Duodenal mucosa (tissue), 2 donors: ENCODE data around the gene ABCC4.

Source experiments
- H3K27ac ChIP-seq: one replicate; pipeline ENCODE4 v1.7.0; 2013; ENCODE audit warnings: low read depth, low read length
- H3K27me3 ChIP-seq, 2 donors: one replicate each; pipeline ENCODE4 v1.7.0; 2013; ENCODE audit warnings: low read length in 2 of 2, control low read depth in 1 of 2; ENCODE audit not compliant: insufficient read depth in 2 of 2, control insufficient read depth in 1 of 2
- H3K36me3 ChIP-seq, 2 donors: one replicate each; pipeline ENCODE4 v1.7.0; 2013; ENCODE audit warnings: low read length in 2 of 2, control low read depth in 1 of 2; ENCODE audit not compliant: insufficient read depth in 2 of 2, control insufficient read depth in 1 of 2
- H3K4me1 ChIP-seq, 2 donors: one replicate each; pipeline ENCODE4 v1.7.0; 2013; ENCODE audit warnings: low read length in 2 of 2, control low read depth in 1 of 2; ENCODE audit not compliant: insufficient read depth in 2 of 2, control insufficient read depth in 1 of 2
- H3K4me3 ChIP-seq, 2 donors: one replicate each; pipeline ENCODE4 v1.7.0; 2013; ENCODE audit warnings: low read length in 2 of 2, low read depth in 1 of 2
- H3K9ac ChIP-seq, 2 donors: one replicate each; pipeline ENCODE4 v1.7.0; 2013; ENCODE audit warnings: low read length in 2 of 2, low read depth in 1 of 2
- H3K9me3 ChIP-seq, 2 donors: one replicate each; pipeline ENCODE4 v1.7.0; 2013; ENCODE audit warnings: low read length in 2 of 2, control low read depth in 1 of 2; ENCODE audit not compliant: control insufficient read depth in 1 of 2

The ABCC4 gene

GRCh38 chr13:95025116-95025515 lies 276.1 kb downstream of the ABCC4 start:
- Histone ChIP-seq H3K27ac (no peak overlapping the region), H3K27me3 (no peaks in the 10 kb centered on the region), H3K4me3 (no peak overlapping the region), H3K9me3 (no peaks in the 10 kb centered on the region), H3K36me3 (no peaks in the 10 kb centered on the region), H3K9ac (no peak overlapping the region), H3K4me1 (no peaks in the 10 kb centered on the region)

DNA sequence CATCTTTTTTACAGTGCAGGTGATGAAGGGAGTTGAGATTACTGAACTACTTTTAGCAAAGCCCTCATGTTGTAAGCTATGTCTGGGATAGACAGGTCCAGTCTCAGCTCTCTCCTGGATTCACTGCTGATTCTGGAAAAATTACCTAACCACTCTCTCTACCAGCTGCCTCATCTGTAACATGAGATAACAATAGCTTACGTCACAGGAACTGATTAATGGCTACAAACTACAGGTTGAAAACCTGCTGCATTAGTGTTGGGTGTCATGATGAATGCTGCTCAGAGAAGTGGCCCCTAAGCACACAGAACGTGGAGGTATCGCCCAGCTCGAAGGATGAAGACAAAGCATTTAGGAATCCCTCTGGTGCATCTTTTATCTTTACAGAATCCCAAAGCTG lies 277.8 kb downstream of the ABCC4 start:
- Histone ChIP-seq H3K9ac (no peak overlapping the region), H3K27me3 (no peaks in the 10 kb centered on the region), H3K4me1 (no peaks in the 10 kb centered on the region), H3K4me3 (no peak overlapping the region), H3K36me3 (no peaks in the 10 kb centered on the region), H3K9me3 (no peaks in the 10 kb centered on the region), H3K27ac (no peak overlapping the region)

DNA sequence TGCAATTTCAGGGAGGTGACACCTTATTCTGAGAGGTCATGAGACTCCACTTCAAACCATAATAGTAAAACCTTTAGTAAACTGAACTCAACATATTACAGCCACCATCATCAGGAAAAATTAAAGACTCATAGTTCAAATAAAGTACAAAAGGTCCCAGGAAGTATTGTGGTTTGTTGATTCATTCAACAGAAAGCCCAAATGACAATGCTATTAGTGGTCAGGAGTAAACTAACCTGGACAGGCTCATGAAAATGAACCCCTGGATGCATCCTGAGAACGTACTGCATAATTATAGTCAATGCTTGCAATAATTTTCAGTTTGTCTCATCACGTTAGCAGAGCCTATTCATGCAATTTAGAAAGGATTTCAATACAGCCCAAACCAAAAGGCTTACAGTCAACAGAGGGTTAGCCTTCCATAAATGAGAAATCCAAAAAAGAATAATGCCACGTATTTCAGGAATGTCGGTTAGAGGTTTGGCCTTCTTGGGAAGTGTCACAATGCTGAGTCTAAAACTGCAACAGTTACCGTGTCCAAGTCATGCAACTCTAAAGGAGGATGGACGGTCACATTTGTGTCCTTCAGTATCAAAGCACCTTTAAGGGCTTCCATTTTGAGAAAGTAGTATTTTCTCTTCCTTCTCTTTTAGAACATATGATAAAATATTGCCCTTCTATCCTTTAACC lies 280.8 kb downstream of the ABCC4 start:
- Histone ChIP-seq H3K9me3 (no peaks in the 10 kb centered on the region), H3K27ac (no peak overlapping the region), H3K27me3 (no peaks in the 10 kb centered on the region), H3K4me1 (no peaks in the 10 kb centered on the region), H3K36me3 (no peaks in the 10 kb centered on the region), H3K4me3 (no peak overlapping the region), H3K9ac (no peak overlapping the region)

DNA sequence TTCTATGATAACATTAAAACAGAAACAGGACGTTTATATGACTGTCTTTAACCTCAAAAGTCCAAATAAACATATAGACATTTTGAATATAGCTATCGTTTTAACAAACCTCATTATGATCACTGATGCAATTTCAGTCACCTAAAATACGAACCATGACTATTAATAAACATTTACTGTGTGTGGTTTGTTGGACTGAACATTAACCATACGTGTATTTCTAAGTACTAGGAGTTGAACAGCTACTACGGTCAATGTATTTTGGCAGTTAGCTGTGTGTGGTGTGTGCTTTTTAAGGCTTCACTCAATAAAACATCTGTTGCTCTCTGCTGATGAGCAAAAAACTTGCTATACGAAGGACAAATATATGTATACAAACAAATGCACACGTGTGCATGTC lies 281.4 kb downstream of the ABCC4 start:
- H3K36me3 ChIP-seq, result no peaks in the 10 kb centered on the region
- H3K4me1 ChIP-seq, result no peaks in the 10 kb centered on the region
- H3K9me3 ChIP-seq, result no peaks in the 10 kb centered on the region
- no peak overlapping the region for H3K4me3 ChIP-seq
- no peak overlapping the region for H3K9ac ChIP-seq
- H3K27me3 ChIP-seq, result no peaks in the 10 kb centered on the region
- H3K27ac ChIP-seq, result no peak overlapping the region

GRCh38 chr13:95007322-95007721 lies 293.9 kb downstream of the ABCC4 start:
- Histone ChIP-seq H3K9ac (no peak overlapping the region), H3K4me3 (no peak overlapping the region), H3K27ac (no peak overlapping the region), H3K36me3 (no peaks in the 10 kb centered on the region), H3K9me3 (no peaks in the 10 kb centered on the region), H3K4me1 (peaks cover 0 to 5% of the 10 kb centered on the region in 2 donors), H3K27me3 (peaks cover 1 to 7% of the 10 kb centered on the region in 2 donors)

DNA sequence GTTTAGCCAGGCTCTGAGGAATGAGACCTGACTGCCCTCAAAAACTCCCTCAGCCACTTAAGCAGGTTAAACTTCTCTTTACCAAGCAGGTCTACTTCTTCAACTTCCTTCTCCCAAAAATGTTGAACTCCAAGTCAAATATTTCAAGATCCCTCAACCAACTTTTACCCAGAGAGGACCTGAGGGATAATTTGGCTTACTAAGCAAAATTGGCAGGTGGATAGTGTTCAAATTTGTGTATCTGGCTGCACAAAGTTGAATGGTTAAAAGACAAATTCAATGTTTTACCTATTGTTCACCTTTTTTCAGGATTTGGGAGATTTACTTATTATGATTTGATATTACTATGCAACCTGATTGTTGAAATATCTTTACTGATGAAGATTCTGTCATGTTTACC lies 296.0 kb downstream of the ABCC4 start:
- Histone ChIP-seq H3K36me3 (no peaks in the 10 kb centered on the region), H3K4me1 (peaks cover 0 to 5% of the 10 kb centered on the region in 2 donors), H3K9ac (no peak overlapping the region), H3K9me3 (no peaks in the 10 kb centered on the region), H3K27ac (no peak overlapping the region), H3K27me3 (peaks cover 12 to 15% of the 10 kb centered on the region in 2 donors), H3K4me3 (no peak overlapping the region)

DNA sequence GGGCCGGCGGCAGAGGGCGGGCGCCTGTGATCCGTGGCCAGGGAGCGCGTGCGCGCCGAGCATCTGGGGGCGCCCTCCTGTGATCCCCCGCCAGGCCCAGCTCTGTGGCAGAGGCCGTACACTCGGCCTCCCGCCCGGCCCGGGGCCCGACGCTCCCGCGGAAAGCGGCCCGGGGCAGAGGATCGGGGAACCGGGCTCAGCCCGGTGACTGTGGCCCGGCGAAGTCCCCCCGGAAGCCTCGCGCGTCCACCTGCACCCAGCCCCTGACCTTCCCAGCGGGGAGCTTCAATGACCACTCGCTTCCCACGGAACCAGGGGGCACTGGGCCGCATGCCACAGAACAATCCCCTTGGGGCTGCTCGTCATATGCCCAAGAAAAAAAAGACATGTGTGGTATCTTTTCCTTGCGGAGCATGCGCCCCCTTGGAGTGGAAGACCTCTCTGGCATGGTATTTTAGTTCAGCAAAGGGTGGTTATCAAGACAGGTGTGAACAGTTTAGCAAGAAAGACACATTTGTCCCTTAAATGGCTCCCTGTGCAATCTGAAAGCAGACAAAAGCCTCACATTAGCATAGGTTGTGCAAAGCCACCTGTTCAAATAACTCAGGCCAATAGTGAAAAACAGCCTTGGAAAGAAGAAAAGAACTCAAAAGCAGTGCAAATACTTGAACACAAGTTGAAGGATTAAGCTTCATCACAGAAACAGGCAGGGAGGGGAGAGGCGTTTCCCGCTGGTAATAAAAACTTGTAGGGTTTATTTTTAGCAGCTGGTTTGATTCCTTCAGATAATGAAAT lies 298.0 kb downstream of the ABCC4 start:
- no peaks in the 10 kb centered on the region for H3K9me3 ChIP-seq
- H3K4me3 ChIP-seq, result no peak overlapping the region
- H3K27me3 ChIP-seq, result peaks cover 12 to 15% of the 10 kb centered on the region in 2 donors
- H3K4me1 ChIP-seq, result peaks cover 0 to 5% of the 10 kb centered on the region in 2 donors
- H3K9ac ChIP-seq, result no peak overlapping the region
- H3K27ac ChIP-seq, result no peak overlapping the region
- H3K36me3 ChIP-seq, result no peaks in the 10 kb centered on the region

GRCh38 chr13:95002126-95002525 lies 299.1 kb downstream of the ABCC4 start:
- H3K36me3 ChIP-seq, result no peaks in the 10 kb centered on the region
- H3K9me3 ChIP-seq, result no peaks in the 10 kb centered on the region
- H3K4me1 ChIP-seq, result peaks cover 0 to 5% of the 10 kb centered on the region in 2 donors
- H3K27ac ChIP-seq, result no peak overlapping the region
- no peak overlapping the region for H3K4me3 ChIP-seq
- H3K9ac ChIP-seq, result no peak overlapping the region
- H3K27me3 ChIP-seq, result peaks cover 12 to 15% of the 10 kb centered on the region in 2 donors

DNA sequence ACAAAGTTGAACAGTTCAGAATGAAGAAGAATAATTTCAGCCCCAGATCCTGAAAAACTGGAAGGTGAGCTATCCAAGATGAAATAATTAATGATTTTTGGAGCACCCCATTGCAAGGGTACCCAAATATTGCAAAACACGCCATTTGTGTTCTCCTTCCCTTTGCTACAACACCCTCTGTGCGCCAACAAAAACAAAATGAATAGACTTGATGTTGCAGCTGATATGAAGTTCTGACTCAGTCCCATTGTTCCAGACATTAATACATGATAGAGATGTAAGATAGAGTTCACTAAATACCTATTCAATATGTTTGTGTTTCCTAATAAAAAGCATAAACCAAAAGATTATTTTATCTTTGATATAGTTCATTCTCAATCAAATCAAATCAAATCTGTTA lies 301.4 kb downstream of the ABCC4 start:
- H3K27me3 ChIP-seq, result peaks cover 12 to 15% of the 10 kb centered on the region in 2 donors
- H3K9ac ChIP-seq, result no peak overlapping the region
- H3K36me3 ChIP-seq, result no peaks in the 10 kb centered on the region
- H3K4me1 ChIP-seq, result peaks cover 0 to 5% of the 10 kb centered on the region in 2 donors
- no peak overlapping the region for H3K4me3 ChIP-seq
- no peak overlapping the region for H3K27ac ChIP-seq
- no peaks in the 10 kb centered on the region for H3K9me3 ChIP-seq

GRCh38 chr13:94997126-94997525 lies 304.1 kb downstream of the ABCC4 start:
- Histone ChIP-seq H3K36me3 (no peaks in the 10 kb centered on the region), H3K9ac (no peak overlapping the region), H3K9me3 (no peaks in the 10 kb centered on the region), H3K27me3 (peaks cover 6 to 8% of the 10 kb centered on the region in 2 donors), H3K4me3 (no peak overlapping the region), H3K27ac (no peak overlapping the region), H3K4me1 (no peaks in the 10 kb centered on the region)
